Neutrophil (primary cell): ENCODE results near the gene AMH.

Experiments used
- H3K27ac ChIP-seq: fragments of 200-600 bp; sonication (generic); 2 replicates; pipeline ENCODE4 v1.5.1; 2016; ENCODE audit warnings: mild to moderate bottlenecking, moderate library complexity
- H3K27me3 ChIP-seq: fragments of 200-600 bp; sonication (generic); 2 replicates; pipeline ENCODE4 v1.6.0; 2016; ENCODE audit warnings: mild to moderate bottlenecking
- H3K36me3 ChIP-seq: fragments of 200-600 bp; sonication (generic); 2 replicates; pipeline ENCODE4 v1.5.1; 2017
- H3K4me1 ChIP-seq, 2 experiments: fragments of 200-600 bp in 1 of 2; sonication (generic) in 1 of 2; 1 replicate in 1 of 2; 2 replicates in 1 of 2; pipeline versions ENCODE4 v1.5.1 to v1.6.1; 2013 to 2016; ENCODE audit warnings: low read depth in 1 of 2, low read length in 1 of 2, mild to moderate bottlenecking in 1 of 2, moderate library complexity in 1 of 2; ENCODE audit not compliant: control insufficient read depth in 1 of 2, insufficient read depth in 1 of 2
- H3K4me3 ChIP-seq, 2 experiments: fragments of 200-600 bp in 1 of 2; sonication (generic) in 1 of 2; 1 replicate in 1 of 2; 2 replicates in 1 of 2; pipeline ENCODE4 v1.5.1; 2013 to 2016; ENCODE audit warnings: low read depth in 1 of 2, low read length in 1 of 2, mild to moderate bottlenecking in 1 of 2, moderate library complexity in 1 of 2
- H3K9me3 ChIP-seq: fragments of 200-600 bp; sonication (generic); 2 replicates; pipeline ENCODE4 v1.5.1; 2016
- CTCF ChIP-seq: fragments of 200-600 bp; sonication (generic); IDR thresholded peaks from 2 replicates; pipeline ENCODE4 v1.5.1; 2016; ENCODE audit warnings: antibody characterized with exemption

Gene AMH

GRCh38 chr19:2216361-2217225 lies 32.5 kb upstream of the AMH start:
- Histone ChIP-seq H3K9me3 (no peaks in the 10 kb centered on the region), H3K36me3 (peaks cover 95% of the 10 kb centered on the region), H3K27ac (no peak overlapping the region), H3K27me3 (no peaks in the 10 kb centered on the region), H3K4me3 (no peak overlapping the region), H3K4me1 (no peaks in the 10 kb centered on the region)
- no peak for TF ChIP-seq CTCF

GRCh38 chr19:2217591-2217990 lies 31.5 kb upstream of the AMH start:
- Histone ChIP-seq H3K9me3 (no peaks in the 10 kb centered on the region), H3K4me3 (no peak overlapping the region), H3K36me3 (peaks cover 95% of the 10 kb centered on the region), H3K4me1 (no peaks in the 10 kb centered on the region), H3K27ac (no peak overlapping the region), H3K27me3 (no peaks in the 10 kb centered on the region)
- no peak for TF ChIP-seq CTCF

GRCh38 chr19:2219726-2220125 lies 29.4 kb upstream of the AMH start:
- no peaks in the 10 kb centered on the region for H3K4me1 ChIP-seq
- no peaks in the 10 kb centered on the region for H3K27me3 ChIP-seq
- H3K36me3 ChIP-seq, result peaks cover 93% of the 10 kb centered on the region
- TF ChIP-seq CTCF, result no peak
- no peak overlapping the region for H3K4me3 ChIP-seq
- H3K27ac ChIP-seq, result no peak overlapping the region
- H3K9me3 ChIP-seq, result no peaks in the 10 kb centered on the region

GRCh38 chr19:2221250-2221831 lies 27.8 kb upstream of the AMH start:
- Histone ChIP-seq H3K36me3 (peaks cover 93% of the 10 kb centered on the region), H3K27me3 (no peaks in the 10 kb centered on the region), H3K27ac (no peak overlapping the region), H3K9me3 (no peaks in the 10 kb centered on the region), H3K4me1 (no peaks in the 10 kb centered on the region), H3K4me3 (no peak overlapping the region)
- no peak for TF ChIP-seq CTCF

GRCh38 chr19:2221918-2222317 lies 27.2 kb upstream of the AMH start:
- H3K9me3 ChIP-seq, result no peaks in the 10 kb centered on the region
- H3K4me3 ChIP-seq, result no peak overlapping the region
- H3K36me3 ChIP-seq, result peaks cover 93% of the 10 kb centered on the region
- no peak overlapping the region for H3K27ac ChIP-seq
- no peak for TF ChIP-seq CTCF
- H3K27me3 ChIP-seq, result no peaks in the 10 kb centered on the region
- H3K4me1 ChIP-seq, result no peaks in the 10 kb centered on the region
